H1 (cell line): Measurements from ENCODE around the gene AOAH. TPM values are rescaled to one million over a fixed set of nuclear protein-coding genes. Genes with fewer than 3 reads are reported as not detected.

Source experiments
- CTCF ChIA-PET: fragments of 300-600 bp; sonication (Branson Sonifier 250); formaldehyde crosslinking; loops from one replicate; lab custom pipeline; 2021; ENCODE audit not compliant: partially characterized antibody; lab: Charles Lee
- POLR2A ChIA-PET: fragments of 300-600 bp; sonication (Branson Sonifier 250); formaldehyde crosslinking; loops from one replicate; lab custom pipeline; 2021; ENCODE audit warnings: inconsistent platforms; ENCODE audit not compliant: partially characterized antibody; lab: Charles Lee
- DNase-seq, 2 experiments: peaks; one replicate each; pipeline versions ENCODE4 v3.0.0 to v3.0.0-alpha.2; 2010 to 2022; ENCODE audit warnings: low spot score in 2 of 2, low read depth in 1 of 2, mixed read lengths in 1 of 2
- FAIRE-seq: peaks from 2 replicates; lab custom pipeline; 2011; peaks lifted over from hg19 to GRCh38; lab: Jason Lieb, UNC
- H2AFZ ChIP-seq: 2 replicates; pipeline ENCODE4 v1.8.1; 2012; ENCODE audit warnings: low read length, inconsistent platforms
- H2AK5ac ChIP-seq: 2 replicates; pipeline ENCODE4 v1.6.1; 2013; ENCODE audit warnings: low read depth, low read length
- H2BK120ac ChIP-seq: replicated peaks from 2 replicates; pipeline ENCODE3; 2013; ENCODE audit warnings: low read depth, low read length, inconsistent platforms
- H2BK12ac ChIP-seq: 2 replicates; pipeline ENCODE4 v1.6.1; 2013; ENCODE audit warnings: low read depth, low read length
- H2BK15ac ChIP-seq: 2 replicates; pipeline ENCODE4 v1.6.1; 2013; ENCODE audit warnings: low read length
- H2BK20ac ChIP-seq: 2 replicates; pipeline ENCODE4 v1.6.1; 2013; ENCODE audit warnings: low read length
- H2BK5ac ChIP-seq: 2 replicates; pipeline ENCODE4 v1.6.1; 2013; ENCODE audit warnings: low read depth, low read length
- H3K14ac ChIP-seq: 2 replicates; pipeline ENCODE4 v1.6.1; 2013; ENCODE audit warnings: inconsistent platforms; ENCODE audit not compliant: insufficient read length
- H3K18ac ChIP-seq: 2 replicates; pipeline ENCODE4 v1.6.1; 2013; ENCODE audit warnings: low read length; ENCODE audit errors: extremely low read depth
- H3K23ac ChIP-seq: 2 replicates; pipeline ENCODE4 v1.6.1; 2013; ENCODE audit warnings: inconsistent platforms; ENCODE audit not compliant: insufficient read length
- H3K23me2 ChIP-seq: 2 replicates; pipeline ENCODE4 v1.6.1; 2013; ENCODE audit warnings: low read depth, low read length
- H3K27ac ChIP-seq: 2 replicates; pipeline ENCODE4 v1.6.1; 2011; ENCODE audit warnings: low read depth, low read length, inconsistent platforms
- H3K27me3 ChIP-seq, 4 experiments: replicated peaks in 1 of 4; 1 replicate in 1 of 4; 2 replicates in 3 of 4; pipeline versions ENCODE4 v1.6.1 to v1.8.1; 2011 to 2013; ENCODE audit warnings: low read length in 3 of 4, mild to moderate bottlenecking in 3 of 4, inconsistent platforms in 2 of 4, mixed read lengths in 2 of 4, moderate library complexity in 1 of 4; ENCODE audit not compliant: control insufficient read depth in 3 of 4, insufficient read depth in 3 of 4; ENCODE audit errors: extremely low read depth in 1 of 4
- H3K36me3 ChIP-seq, 4 experiments: 2 replicates each; pipeline versions ENCODE4 v1.6.1 to v1.8.1; 2011 to 2013; ENCODE audit warnings: mild to moderate bottlenecking in 4 of 4, low read length in 3 of 4, moderate library complexity in 2 of 4, control low read depth in 1 of 4, inconsistent platforms in 1 of 4; ENCODE audit not compliant: insufficient read depth in 4 of 4, control insufficient read depth in 2 of 4
- H3K4ac ChIP-seq: replicated peaks from 2 replicates; pipeline ENCODE3; 2013; ENCODE audit warnings: low read length, low read depth, mixed read lengths, inconsistent platforms; ENCODE audit not compliant: insufficient read length
- H3K4me1 ChIP-seq, 4 experiments: replicated peaks in 1 of 4; 1 replicate in 1 of 4; 2 replicates in 3 of 4; pipeline versions ENCODE4 v1.6.1 to v1.8.1; 2011 to 2013; ENCODE audit warnings: low read length in 3 of 4, inconsistent platforms in 2 of 4, mixed read lengths in 1 of 4; ENCODE audit not compliant: insufficient read depth in 4 of 4, control insufficient read depth in 3 of 4
- H3K4me2 ChIP-seq, 2 experiments: 2 replicates each; pipeline versions ENCODE4 v1.6.1 to v1.8.1; 2011 to 2013; ENCODE audit warnings: low read depth in 2 of 2, low read length in 2 of 2, control low read depth in 1 of 2, inconsistent platforms in 1 of 2, mild to moderate bottlenecking in 1 of 2; ENCODE audit not compliant: insufficient read depth in 1 of 2
- H3K4me3 ChIP-seq, 4 experiments: fragments of 200-600, 300-600 bp in 1 of 4; sonication (generic), shearing (Covaris generic), sonication (Bioruptor Twin) in 1 of 4; 2 replicates each; pipeline versions ENCODE4 v1.5.1 to v1.8.1; 2011 to 2016; ENCODE audit warnings: low read length in 4 of 4, low read depth in 3 of 4, control low read depth in 2 of 4, inconsistent platforms in 2 of 4, mild to moderate bottlenecking in 2 of 4, mixed read lengths in 1 of 4, moderate library complexity in 1 of 4; ENCODE audit not compliant: insufficient read depth in 2 of 4; ENCODE audit errors: extremely low read depth in 1 of 4
- H3K56ac ChIP-seq: replicated peaks from 2 replicates; pipeline ENCODE3; 2013; ENCODE audit warnings: low read depth, mild to moderate bottlenecking, mixed read lengths, low read length, inconsistent platforms; ENCODE audit not compliant: insufficient read length
- H3K79me1 ChIP-seq: 2 replicates; pipeline ENCODE4 v1.6.1; 2013; ENCODE audit warnings: low read depth, low read length, control low read depth
- H3K79me2 ChIP-seq, 2 experiments: 2 replicates each; pipeline versions ENCODE4 v1.6.1 to v1.8.1; 2012 to 2013; ENCODE audit warnings: low read length in 2 of 2, mild to moderate bottlenecking in 2 of 2, inconsistent platforms in 1 of 2; ENCODE audit not compliant: insufficient read depth in 2 of 2, control insufficient read depth in 1 of 2
- H3K9ac ChIP-seq, 4 experiments: replicated peaks in 1 of 4; 1 replicate in 1 of 4; 2 replicates in 3 of 4; pipeline versions ENCODE4 v1.6.1 to v1.8.1; 2011 to 2013; ENCODE audit warnings: low read depth in 3 of 4, low read length in 3 of 4, control low read depth in 2 of 4, mild to moderate bottlenecking in 2 of 4, moderate library complexity in 2 of 4, inconsistent platforms in 1 of 4; ENCODE audit errors: extremely low read depth in 1 of 4
- H3K9me3 ChIP-seq, 2 experiments: 2 replicates each; pipeline versions ENCODE4 v1.6.1 to v1.8.1; 2012 to 2013; ENCODE audit warnings: mild to moderate bottlenecking in 2 of 2, moderate library complexity in 2 of 2, control low read depth in 1 of 2, inconsistent platforms in 1 of 2, low read depth in 1 of 2, low read length in 1 of 2, mixed read lengths in 1 of 2; ENCODE audit not compliant: insufficient read depth in 2 of 2
- H4K20me1 ChIP-seq, 2 experiments: replicated peaks in 1 of 2; 2 replicates each; pipeline versions ENCODE3 to v1.8.1; 2011 to 2013; ENCODE audit warnings: inconsistent platforms in 2 of 2, low read length in 2 of 2, mild to moderate bottlenecking in 1 of 2; ENCODE audit not compliant: insufficient read depth in 2 of 2, control insufficient read depth in 1 of 2
- H4K5ac ChIP-seq: 2 replicates; pipeline ENCODE4 v1.6.1; 2013; ENCODE audit warnings: low read length, low read depth, mixed read lengths, inconsistent platforms; ENCODE audit not compliant: insufficient read length
- H4K8ac ChIP-seq: 2 replicates; pipeline ENCODE4 v1.8.0; 2013; ENCODE audit warnings: mild to moderate bottlenecking, moderate library complexity, low read length, inconsistent platforms; ENCODE audit not compliant: insufficient read depth; ENCODE audit errors: extremely low read depth
- H4K91ac ChIP-seq: replicated peaks from 2 replicates; pipeline ENCODE3; 2013; ENCODE audit warnings: low read length, mixed read lengths, inconsistent platforms; ENCODE audit not compliant: insufficient read length
- CEBPB ChIP-seq: IDR thresholded peaks from 2 replicates; pipeline ENCODE4 v1.6.1; 2012; ENCODE audit warnings: low read depth, low read length
- CTBP2 ChIP-seq: IDR thresholded peaks from 2 replicates; pipeline ENCODE4 v1.7.0; 2011; ENCODE audit warnings: borderline replicate concordance, mild to moderate bottlenecking, moderate library complexity, mixed read lengths, low read length; ENCODE audit not compliant: insufficient read depth, insufficient read length
- NRF1 ChIP-seq: IDR thresholded peaks from 2 replicates; pipeline ENCODE4 v1.6.1; 2011; ENCODE audit warnings: mild to moderate bottlenecking, low read depth, low read length, improper control_type of control experiment
- RXRA ChIP-seq: IDR thresholded peaks from 2 replicates; pipeline ENCODE4 v1.6.1; 2011; ENCODE audit warnings: low read depth, mild to moderate bottlenecking, low read length, moderate library complexity; ENCODE audit not compliant: insufficient read depth
- SP4 ChIP-seq: IDR thresholded peaks from 2 replicates; pipeline ENCODE4 v1.6.1; 2012; ENCODE audit warnings: low read length, inconsistent platforms
- SRF ChIP-seq: IDR thresholded peaks from 2 replicates; pipeline ENCODE4 v1.6.1; 2011; ENCODE audit warnings: mild to moderate bottlenecking, low read depth, low read length, moderate library complexity
- TAF7 ChIP-seq: optimal IDR thresholded peaks from 2 replicates; pipeline ENCODE3; 2011; ENCODE audit warnings: low read depth, mild to moderate bottlenecking, inconsistent platforms, low read length, moderate library complexity, borderline replicate concordance
- WGBS, 2 experiments: shearing (Covaris generic) in 1 of 2; methylation state at CpG; one replicate each; pipeline versions ENCODE4 v1.1.6 to v1.1.7; 2013 to 2015; ENCODE audit warnings: low lambda C conversion rate in 2 of 2, mixed read lengths in 2 of 2, inconsistent platforms in 1 of 2, low coverage in 1 of 2, missing lambda C conversion rate in 1 of 2; ENCODE audit not compliant: insufficient replicate concordance in 2 of 2, insufficient coverage in 1 of 2, insufficient read length in 1 of 2; ENCODE audit errors: extremely low coverage in 1 of 2, missing lambda C conversion rate in 1 of 2; 5-methylcytosine and 5-hydroxymethylcytosine counted together
- polyA plus RNA-seq, 7 experiments: library from polyadenylated mRNA; depleted of rRNA in 3 of 7; stranded (reverse) in 5 of 7; unstranded in 2 of 7; fragments of >200 nt in 5 of 7; fragments of 200-250 nt in 2 of 7; gene quantifications; 1 replicate in 5 of 7; 2 replicates in 1 of 7; 4 replicates in 1 of 7; pipeline versions ENCODE4 v1.2.1 to v1.2.3, GENCODE V29; 2011 to 2013; ENCODE audit warnings: missing spikeins in 2 of 7, mixed read lengths in 2 of 7
- total RNA-seq: library from RNA; stranded (reverse); fragmentation: NEBNext Ultra II Directional; extraction: Animal tissue kit (Norgen Biotek cat#: 25700); gene quantifications from 2 replicates; pipeline ENCODE4 v1.2.1, GENCODE V29; 2021
- TF ChIP-seq, protein P1 (sequence below): IDR thresholded peaks from 2 replicates; pipeline ENCODE4 v1.6.1; 2012; ENCODE audit warnings: inconsistent platforms

Gene AOAH
- total and polyA plus RNA-seq, 2 of the 8 experiments (the other 6 are each of a cell fraction or from before 2014, with no cell fraction given) = 0.08 TPM; not detected in 1

- H3K4me1 ChIP-seq = peaks cover 0 to 1% (median 1%) of the 10 kb centered on the region in 4 experiments; a peak in 6 of 7 replicates
- no peaks in the 10 kb centered on the region for H3K9me3 ChIP-seq
- H3K27me3 ChIP-seq = no peaks in the 10 kb centered on the region
- no peak for FAIRE-seq
- no peak overlapping the region for H2BK20ac ChIP-seq
- H3K36me3 ChIP-seq = no peaks in the 10 kb centered on the region; a peak in 1 of 8 replicates
- no peak overlapping the region for H2BK12ac ChIP-seq
- H2AK5ac ChIP-seq = no peak overlapping the region
- H3K27ac ChIP-seq = no peak overlapping the region
- no peaks in the 10 kb centered on the region for H3K79me2 ChIP-seq
- POLR2A ChIA-PET = no interaction called here
- H3K23me2 ChIP-seq = no peaks in the 10 kb centered on the region
- no peak overlapping the region for H2AFZ ChIP-seq
- no peak overlapping the region for H3K9ac ChIP-seq
- H4K20me1 ChIP-seq = no peaks in the 10 kb centered on the region
- H3K4ac ChIP-seq = no peak overlapping the region
- H3K4me2 ChIP-seq = no peak overlapping the region
- WGBS, 2 experiments = 89% methylated on average over 6 of the region's 6 CpGs; no CpG with 5 or more reads in 1 of the 2 experiments
- H4K91ac ChIP-seq = no peak overlapping the region
- no peaks in the 10 kb centered on the region; the same call in 1 of the 2 replicates for H3K79me1 ChIP-seq
- no peak for DNase-seq
- no peak overlapping the region for H3K14ac ChIP-seq
- H3K23ac ChIP-seq = no peak overlapping the region
- CTCF ChIA-PET = interaction anchor here (0.7 to 2.0 kb wide), 6 partner anchors 13 to 140 kb away, joined by 3 to 10 read pairs (median 3); no protein-coding TSS in a partner anchor
- H4K5ac ChIP-seq = no peak overlapping the region
- no peak overlapping the region for H3K18ac ChIP-seq
- H2BK15ac ChIP-seq = no peak overlapping the region
- no peak overlapping the region for H2BK5ac ChIP-seq
- H2BK120ac ChIP-seq = no peak overlapping the region
- H3K56ac ChIP-seq = no peak overlapping the region
- no peak overlapping the region; the same call in 1 of the 2 replicates for H4K8ac ChIP-seq
- H3K4me3 ChIP-seq = no peak overlapping the region
- TF ChIP-seq CEBPB (no peak), CTBP2 (no peak), SP4 (no peak), RXRA (no peak), SRF (no peak), NRF1 (no peak), TAF7 (no peak)
- TF ChIP-seq, protein P1, sequence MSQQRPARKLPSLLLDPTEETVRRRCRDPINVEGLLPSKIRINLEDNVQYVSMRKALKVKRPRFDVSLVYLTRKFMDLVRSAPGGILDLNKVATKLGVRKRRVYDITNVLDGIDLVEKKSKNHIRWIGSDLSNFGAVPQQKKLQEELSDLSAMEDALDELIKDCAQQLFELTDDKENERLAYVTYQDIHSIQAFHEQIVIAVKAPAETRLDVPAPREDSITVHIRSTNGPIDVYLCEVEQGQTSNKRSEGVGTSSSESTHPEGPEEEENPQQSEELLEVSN = no peak
These were observed 96.5 kb downstream of the AOAH start for GRCh38 chr7:36627836-36628235.
